Activated CD8-positive, alpha-beta memory T cell treated with anti-CD3 and anti-CD28 coated beads for 48 hours (primary cell): ENCODE measurements around the gene ALKBH4.
A peak's percentile ranks its signal among the peaks of the same experiment; 100 is the strongest.
"Not testable (repeated sequence)": the region's sequence is repeated elsewhere in the genome, so short reads cannot be mapped to it uniquely, and the experiment has no call there.

Experiments used
- DNase-seq, 3 experiments: peaks; one replicate each; pipeline ENCODE4 v3.0.0-alpha.2; 2020; ENCODE audit warnings: low read depth in 2 of 3, low spot score in 2 of 3

ALKBH4 gene

GRCh38 chr7:102455596-102455995 lies 9.1 kb downstream of the ALKBH4 start:
- no peak for DNase-seq

- DNase-seq, result not testable (repeated sequence)
Observed at GRCh38 chr7:102454932-102455331, 9.7 kb downstream of the ALKBH4 start.

- DNase-seq, result no peak
Observed at GRCh38 chr7:102454468-102454867, 10.2 kb downstream of the ALKBH4 start.

- no peak for DNase-seq
Observed at GRCh38 chr7:102453319-102453718, 11.3 kb downstream of the ALKBH4 start.

- no peak for DNase-seq
Observed at GRCh38 chr7:102452451-102452850, 12.2 kb downstream of the ALKBH4 start.

GRCh38 chr7:102451371-102452054 lies 13.2 kb downstream of the ALKBH4 start:
- no peak for DNase-seq

GRCh38 chr7:102450242-102450641 lies 14.4 kb downstream of the ALKBH4 start:
- no peak for DNase-seq

GRCh38 chr7:102449136-102449535 lies 15.5 kb downstream of the ALKBH4 start:
- no peak for DNase-seq

- no peak for DNase-seq
Observed at GRCh38 chr7:102447311-102447710, 17.4 kb downstream of the ALKBH4 start.

- DNase-seq, result no peak
Observed at GRCh38 chr7:102446387-102447156, 18.1 kb downstream of the ALKBH4 start.

- no peak for DNase-seq
Observed at GRCh38 chr7:102445674-102446071, 19.0 kb downstream of the ALKBH4 start.

- no peak for DNase-seq
Observed at GRCh38 chr7:102444961-102445673, 19.5 kb downstream of the ALKBH4 start.

GRCh38 chr7:102439963-102440795 lies 24.5 kb downstream of the ALKBH4 start:
- DNase-seq, result no peak

GRCh38 chr7:102436118-102436517 lies 28.5 kb downstream of the ALKBH4 start:
- DNase-seq, result no peak

- DNase-seq, result no peak
Observed at GRCh38 chr7:102434039-102434486, 30.6 kb downstream of the ALKBH4 start.

- DNase-seq, result peak in 2 of 3 experiments; percentile 68 to 80
Observed at GRCh38 chr7:102433219-102434038, 31.2 kb downstream of the ALKBH4 start, which contains the start of gene ORAI2. ORAI2 (plus strand) TSS chr7:102433575; CDS start chr7:102438957, 5,382 bp downstream.

- DNase-seq, result no peak
Observed at GRCh38 chr7:102432442-102433218, 32.0 kb downstream of the ALKBH4 start.

GRCh38 chr7:102431617-102432298 lies 32.9 kb downstream of the ALKBH4 start:
- DNase-seq, result no peak
